ENCODE results near the gene TRIO. TPM values are rescaled to one million over a fixed set of nuclear protein-coding genes. Genes with fewer than 3 reads are reported as not detected.

The TRIO gene
- total and polyA plus RNA-seq, 2 of the 8 experiments (the other 6 are each of a cell fraction or from before 2014, with no cell fraction given): 35.1 to 69.1 TPM

DNA sequence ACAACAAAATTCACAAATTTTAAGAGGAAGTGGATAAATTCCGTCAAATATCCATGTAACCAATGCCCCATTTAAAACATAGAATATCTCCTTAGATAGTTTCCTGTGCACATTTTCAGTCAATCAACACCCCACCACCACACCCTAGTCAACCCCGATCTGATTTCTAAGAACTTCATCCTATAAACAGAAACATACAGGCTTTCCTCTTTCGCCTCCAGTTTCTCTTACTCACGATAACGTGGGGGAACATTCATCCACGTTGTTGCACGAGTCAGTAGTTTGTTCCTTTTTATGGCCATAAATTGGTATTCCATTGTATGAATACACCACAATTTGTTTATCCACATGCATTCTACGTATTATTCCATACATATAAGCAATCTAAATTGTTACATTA is 35.6 kb upstream of the TRIO start:
- no peaks in the 10 kb centered on the region for H3K36me3 ChIP-seq (ENCODE audit: control insufficient read depth in 2 of 4, insufficient read depth in 4 of 4, low read length in 3 of 4)
- no peak overlapping the region for H3K18ac ChIP-seq (ENCODE audit: extremely low read depth, low read length)
- no peaks in the 10 kb centered on the region for H3K79me1 ChIP-seq (ENCODE audit: low read depth, low read length)
- H2BK15ac ChIP-seq (ENCODE audit: low read length): no peak overlapping the region
- H3K23ac ChIP-seq (ENCODE audit: insufficient read length): no peak overlapping the region
- ChIA-PET POLR2A (ENCODE audit: partially characterized antibody) (interaction anchor here (0.8 kb wide), 1 partner anchor 8 kb away, joined by 4 read pairs; no protein-coding TSS in a partner anchor), CTCF (ENCODE audit: partially characterized antibody) (interaction anchor here (0.6 to 6.8 kb wide), 24 partner anchors 8 to 219 kb away, joined by 3 to 57 read pairs (median 4); partner anchors contain the start of gene TRIO)
- H3K4me3 ChIP-seq (ENCODE audit: extremely low read depth in 1 of 4, insufficient read depth in 2 of 4, low read depth in 3 of 4, low read length in 4 of 4): no peak overlapping the region
- 89% methylated on average over 8 of the region's 8 CpGs; no CpG with 5 or more reads in 1 of the 2 experiments for WGBS, 2 experiments (ENCODE audit: extremely low coverage in 1 of 2, insufficient coverage in 1 of 2, insufficient read length in 1 of 2, insufficient replicate concordance in 2 of 2, low coverage in 1 of 2, low lambda C conversion rate in 2 of 2, missing lambda C conversion rate in 1 of 2)
- H3K4me1 ChIP-seq (replicated peaks in 1 of 4; ENCODE audit: control insufficient read depth in 3 of 4, insufficient read depth in 4 of 4, low read length in 3 of 4): peaks cover 0 to 3% (median 1%) of the 10 kb centered on the region in 4 experiments; a peak in 3 of 7 replicates
- no peak overlapping the region for H4K91ac ChIP-seq (replicated peaks; ENCODE audit: insufficient read length, low read length)
- H3K4me2 ChIP-seq (ENCODE audit: insufficient read depth in 1 of 2, low read depth in 2 of 2, low read length in 2 of 2): peak overlapping the region in 1 of 2 experiments; percentile 43; a peak in 1 of 4 replicates
- H3K56ac ChIP-seq (replicated peaks; ENCODE audit: insufficient read length, low read depth, low read length): no peak overlapping the region
- H3K27ac ChIP-seq (ENCODE audit: low read depth, low read length): no peak overlapping the region
- TF ChIP-seq SUZ12 (IDR thresholded peaks at IDR 0.05; ENCODE audit: low read length): no peak
- no peak for TF ChIP-seq CBX8 (IDR thresholded peaks at IDR 0.05; ENCODE audit: borderline replicate concordance, low read depth, low read length)
- TF ChIP-seq JUND (IDR thresholded peaks at IDR 0.05; ENCODE audit: low read length): no peak
- TF ChIP-seq TBP (IDR thresholded peaks at IDR 0.05; ENCODE audit: low read depth, low read length): no peak
- no peak for TF ChIP-seq GTF2F1 (IDR thresholded peaks at IDR 0.05; ENCODE audit: borderline replicate concordance, low read depth, low read length)
- TF ChIP-seq, protein P1, sequence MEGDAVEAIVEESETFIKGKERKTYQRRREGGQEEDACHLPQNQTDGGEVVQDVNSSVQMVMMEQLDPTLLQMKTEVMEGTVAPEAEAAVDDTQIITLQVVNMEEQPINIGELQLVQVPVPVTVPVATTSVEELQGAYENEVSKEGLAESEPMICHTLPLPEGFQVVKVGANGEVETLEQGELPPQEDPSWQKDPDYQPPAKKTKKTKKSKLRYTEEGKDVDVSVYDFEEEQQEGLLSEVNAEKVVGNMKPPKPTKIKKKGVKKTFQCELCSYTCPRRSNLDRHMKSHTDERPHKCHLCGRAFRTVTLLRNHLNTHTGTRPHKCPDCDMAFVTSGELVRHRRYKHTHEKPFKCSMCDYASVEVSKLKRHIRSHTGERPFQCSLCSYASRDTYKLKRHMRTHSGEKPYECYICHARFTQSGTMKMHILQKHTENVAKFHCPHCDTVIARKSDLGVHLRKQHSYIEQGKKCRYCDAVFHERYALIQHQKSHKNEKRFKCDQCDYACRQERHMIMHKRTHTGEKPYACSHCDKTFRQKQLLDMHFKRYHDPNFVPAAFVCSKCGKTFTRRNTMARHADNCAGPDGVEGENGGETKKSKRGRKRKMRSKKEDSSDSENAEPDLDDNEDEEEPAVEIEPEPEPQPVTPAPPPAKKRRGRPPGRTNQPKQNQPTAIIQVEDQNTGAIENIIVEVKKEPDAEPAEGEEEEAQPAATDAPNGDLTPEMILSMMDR (IDR thresholded peaks at IDR 0.05; ENCODE audit: control extremely low read depth in 1 of 3, insufficient read depth in 1 of 3, low read depth in 1 of 3, low read length in 3 of 3): no peak
- TF ChIP-seq CBX5 (IDR thresholded peaks at IDR 0.05; ENCODE audit: low read depth, low read length): no peak
- TF ChIP-seq NRF1 (IDR thresholded peaks at IDR 0.05; ENCODE audit: low read depth, low read length): no peak
- TF ChIP-seq CREB1 (IDR thresholded peaks at IDR 0.05): no peak
- no peak for TF ChIP-seq RXRA (IDR thresholded peaks at IDR 0.05; ENCODE audit: insufficient read depth, low read depth, low read length)
- no peak for TF ChIP-seq SIRT6 (IDR thresholded peaks at IDR 0.05; ENCODE audit: low read length)
- TF ChIP-seq TCF12 (IDR thresholded peaks at IDR 0.05; ENCODE audit: low read depth, low read length): no peak
- no peak for TF ChIP-seq BCL11A (IDR thresholded peaks at IDR 0.05; ENCODE audit: low read depth in 2 of 2, low read length in 2 of 2)
- FAIRE-seq (no peak), DNase-seq (ENCODE audit: low read depth in 1 of 2, low spot score in 2 of 2) (no peak)
- no peak overlapping the region for H2BK5ac ChIP-seq (ENCODE audit: low read depth, low read length)
- H4K20me1 ChIP-seq (replicated peaks in 1 of 2; ENCODE audit: control insufficient read depth in 1 of 2, insufficient read depth in 2 of 2, low read length in 2 of 2): no peaks in the 10 kb centered on the region
- H4K8ac ChIP-seq (ENCODE audit: extremely low read depth, insufficient read depth, low read length): no peak overlapping the region
- H3K14ac ChIP-seq (ENCODE audit: insufficient read length): no peak overlapping the region
- H3K4ac ChIP-seq (replicated peaks; ENCODE audit: insufficient read length, low read depth, low read length): no peak overlapping the region
- H2BK12ac ChIP-seq (ENCODE audit: low read depth, low read length): no peak overlapping the region
- H3K79me2 ChIP-seq (ENCODE audit: control insufficient read depth in 1 of 2, insufficient read depth in 2 of 2, low read length in 2 of 2): no peaks in the 10 kb centered on the region
- H3K9ac ChIP-seq (replicated peaks in 1 of 4; ENCODE audit: extremely low read depth in 1 of 4, low read depth in 3 of 4, low read length in 3 of 4): no peak overlapping the region
- H2AFZ ChIP-seq (ENCODE audit: low read length): no peak overlapping the region
- H2BK120ac ChIP-seq (replicated peaks; ENCODE audit: low read depth, low read length): no peak overlapping the region
- H4K5ac ChIP-seq (ENCODE audit: insufficient read length, low read depth, low read length): no peak overlapping the region
- no peaks in the 10 kb centered on the region; a peak in 2 of 7 replicates for H3K27me3 ChIP-seq (replicated peaks in 1 of 4; ENCODE audit: control insufficient read depth in 3 of 4, extremely low read depth in 1 of 4, insufficient read depth in 3 of 4, low read length in 3 of 4)
- no peak overlapping the region for H2BK20ac ChIP-seq (ENCODE audit: low read length)
- no peaks in the 10 kb centered on the region for H3K23me2 ChIP-seq (ENCODE audit: low read depth, low read length)
- no peak overlapping the region for H2AK5ac ChIP-seq (ENCODE audit: low read depth, low read length)
- H3K9me3 ChIP-seq (ENCODE audit: insufficient read depth in 2 of 2, low read depth in 1 of 2, low read length in 1 of 2): no peaks in the 10 kb centered on the region
